ENCODE measurements around the gene C22orf23. TPM values are rescaled to one million over a fixed set of nuclear protein-coding genes. Genes with fewer than 3 reads are reported as not detected.
A peak's percentile ranks its signal among the peaks of the same experiment; 100 is the strongest.

C22orf23 gene
- total and polyA plus RNA-seq, 2 donors (not counting 1 experiment from before 2014, with no cell fraction given) = not detected

GRCh38 chr22:37996079-37996478 lies 42.7 kb upstream of the C22orf23 start:
- Histone ChIP-seq H2AFZ (ENCODE audit: insufficient read depth, low read depth, low read length, poor library complexity, severe bottlenecking) (peak overlapping the region; percentile 38), H3K27me3 (replicated peaks in 1 of 4; ENCODE audit: control extremely low read depth in 1 of 4, control insufficient read depth in 3 of 4, insufficient read depth in 4 of 4, low read length in 3 of 4) (no peaks in the 10 kb centered on the region), H3K27ac (ENCODE audit: low read length in 2 of 2) (peak overlapping the region; percentile 26 to 48), H3K36me3 (replicated peaks in 1 of 2; ENCODE audit: control extremely low read depth in 1 of 2, control insufficient read depth in 1 of 2, extremely low read depth in 1 of 2, insufficient read depth in 2 of 2, low read length in 1 of 2) (no peaks in the 10 kb centered on the region), H3K4me1 (ENCODE audit: control insufficient read depth in 2 of 2, insufficient read depth in 2 of 2, low read length in 2 of 2) (peaks cover 18 to 33% of the 10 kb centered on the region in 2 donors), H4K20me1 (ENCODE audit: control insufficient read depth, insufficient read depth, low read length, poor library complexity, severe bottlenecking) (no peaks in the 10 kb centered on the region), H3K4me3 (ENCODE audit: control extremely low read depth in 1 of 5, extremely low read depth in 1 of 5, insufficient read depth in 1 of 5, low read depth in 2 of 5, low read length in 4 of 5) (no peak overlapping the region), H3K79me2 (ENCODE audit: control insufficient read depth, insufficient read depth, low read length) (no peaks in the 10 kb centered on the region), H3K9ac (ENCODE audit: low read length) (peak overlapping the region; percentile 35), H3K9me3 (ENCODE audit: control extremely low read depth in 1 of 3, control insufficient read depth in 2 of 3, insufficient read depth in 1 of 3, low read length in 2 of 3) (no peaks in the 10 kb centered on the region), H3K4me2 (replicated peaks; ENCODE audit: low read depth, low read length, poor library complexity, severe bottlenecking) (peak overlapping the region; percentile 65)
- Mint-ChIP-seq H3K27ac (peak overlapping the region; percentile 71), H3K9me3 (ENCODE audit: insufficient read depth) (no peaks in the 10 kb centered on the region), H3K27me3 (no peaks in the 10 kb centered on the region), H3K4me3 (peak overlapping the region; percentile 41), H3K4me1 (peaks cover 33% of the 10 kb centered on the region)
- ATAC-seq (ENCODE audit: low read depth) (peak; percentile 73), DNase-seq (peak; percentile 37)
- no CpG with 5 or more reads among the region's 4 CpGs for WGBS (ENCODE audit: insufficient coverage)
- POLR2A ChIA-PET = no interaction called here
- intact Hi-C loops (cut with micrococcal nuclease) = no loop called here
- CTCF ChIA-PET = interaction anchor here (0.7 to 1.0 kb wide), 2 partner anchors 11 to 523 kb away, joined by 3 to 4 read pairs; partner anchors contain the start of gene SOX10
- TF ChIP-seq CTCF (IDR thresholded peaks at IDR 0.05) = no peak
- no peak for TF ChIP-seq EZH2 (IDR thresholded peaks at IDR 0.05; ENCODE audit: borderline replicate concordance, insufficient read depth, low read depth, low read length, poor library complexity, severe bottlenecking)

- Mint-ChIP-seq H3K4me1 (peaks cover 33% of the 10 kb centered on the region), H3K27me3 (no peaks in the 10 kb centered on the region), H3K9me3 (ENCODE audit: insufficient read depth) (no peaks in the 10 kb centered on the region), H3K4me3 (no peak overlapping the region), H3K27ac (peak overlapping the region; percentile 59)
- Histone ChIP-seq H3K27ac (ENCODE audit: low read length in 2 of 2) (peak overlapping the region in 1 of 2 donors; percentile 48), H4K20me1 (ENCODE audit: control insufficient read depth, insufficient read depth, low read length, poor library complexity, severe bottlenecking) (no peaks in the 10 kb centered on the region), H3K36me3 (replicated peaks in 1 of 2; ENCODE audit: control extremely low read depth in 1 of 2, control insufficient read depth in 1 of 2, extremely low read depth in 1 of 2, insufficient read depth in 2 of 2, low read length in 1 of 2) (no peaks in the 10 kb centered on the region), H3K4me1 (ENCODE audit: control insufficient read depth in 2 of 2, insufficient read depth in 2 of 2, low read length in 2 of 2) (peaks cover 18 to 33% of the 10 kb centered on the region in 2 donors), H3K4me3 (ENCODE audit: control extremely low read depth in 1 of 5, extremely low read depth in 1 of 5, insufficient read depth in 1 of 5, low read depth in 2 of 5, low read length in 4 of 5) (no peak overlapping the region), H3K4me2 (replicated peaks; ENCODE audit: low read depth, low read length, poor library complexity, severe bottlenecking) (no peak overlapping the region), H2AFZ (ENCODE audit: insufficient read depth, low read depth, low read length, poor library complexity, severe bottlenecking) (no peak overlapping the region), H3K9me3 (ENCODE audit: control extremely low read depth in 1 of 3, control insufficient read depth in 2 of 3, insufficient read depth in 1 of 3, low read length in 2 of 3) (no peaks in the 10 kb centered on the region), H3K27me3 (replicated peaks in 1 of 4; ENCODE audit: control extremely low read depth in 1 of 4, control insufficient read depth in 3 of 4, insufficient read depth in 4 of 4, low read length in 3 of 4) (no peaks in the 10 kb centered on the region), H3K9ac (ENCODE audit: low read length) (peak overlapping the region; percentile 35), H3K79me2 (ENCODE audit: control insufficient read depth, insufficient read depth, low read length) (no peaks in the 10 kb centered on the region)
- intact Hi-C loops (cut with micrococcal nuclease) = no loop called here
- TF ChIP-seq EZH2 (IDR thresholded peaks at IDR 0.05; ENCODE audit: borderline replicate concordance, insufficient read depth, low read depth, low read length, poor library complexity, severe bottlenecking) (no peak), CTCF (IDR thresholded peaks at IDR 0.05) (no peak)
- CTCF ChIA-PET = interaction anchor here (1.0 kb wide), 1 partner anchor 10 kb away, joined by 3 read pairs; the partner anchor contains the start of gene SOX10
- no CpG with 5 or more reads among the region's 4 CpGs for WGBS (ENCODE audit: insufficient coverage)
- no peak for DNase-seq
- no peak for ATAC-seq (ENCODE audit: low read depth)
- POLR2A ChIA-PET = no interaction called here
Measured at GRCh38 chr22:37995460-37995859, 42.1 kb upstream of the C22orf23 start.

Data from B cell (primary cell).